Gastrocnemius medialis (tissue), 4 donors: Measurements from ENCODE around the gene C3orf80. TPM values are rescaled to one million over a fixed set of nuclear protein-coding genes. Genes with fewer than 3 reads are reported as not detected.
A peak's percentile ranks its signal among the peaks of the same experiment; 100 is the strongest.

Experiments used
- ATAC-seq, 2 donors: fragments of 150-250 bp; one replicate each; pipeline ENCODE4 v1.9.1; 2016
- DNase-seq, 2 donors: peaks; one replicate each; pipeline ENCODE4 v3.0.0-alpha.2; 2019
- H3K27ac ChIP-seq, 4 donors: fragments of 200-600 bp; sonication (generic); 1 replicate in 1 of 4; 2 replicates in 3 of 4; pipeline ENCODE4 v1.5.1; 2016 to 2018; ENCODE audit warnings: mild to moderate bottlenecking in 2 of 4, moderate library complexity in 1 of 4
- H3K27me3 ChIP-seq, 3 donors: fragments of 200-600 bp; sonication (generic) in 2 of 3; 1 replicate in 1 of 3; 2 replicates in 2 of 3; pipeline versions ENCODE4 v1.5.1 to v1.6.0; 2016 to 2019; ENCODE audit warnings: mild to moderate bottlenecking in 1 of 3, moderate library complexity in 1 of 3
- H3K36me3 ChIP-seq, 2 donors: fragments of 200-600 bp; sonication (generic) in 1 of 2; one replicate each; pipeline ENCODE4 v1.5.1; 2017 to 2018
- H3K4me1 ChIP-seq, 2 donors: fragments of 200-600 bp; sonication (generic) in 1 of 2; one replicate each; pipeline ENCODE4 v1.5.1; 2016 to 2017; ENCODE audit warnings: mild to moderate bottlenecking in 2 of 2
- H3K4me3 ChIP-seq, 4 donors: fragments of 200-600 bp; sonication (generic) in 3 of 4; 1 replicate in 1 of 4; 2 replicates in 3 of 4; pipeline ENCODE4 v1.5.1; 2016 to 2019; ENCODE audit warnings: mild to moderate bottlenecking in 2 of 4
- H3K9me3 ChIP-seq, 3 donors: fragments of 200-600 bp; sonication (generic) in 2 of 3; 1 replicate in 1 of 3; 2 replicates in 2 of 3; pipeline ENCODE4 v1.5.1; 2016 to 2019
- CTCF ChIP-seq, 5 experiments: fragments of 450-650 bp in 3 of 5; fragments of 200-600 bp in 2 of 5; sonication (generic) in 2 of 5; IDR thresholded peaks in 4 of 5; conservative IDR thresholded peaks in 1 of 5; 1 replicate in 4 of 5; 2 replicates in 1 of 5; pipeline ENCODE4 v1.5.1; 2016 to 2019; ENCODE audit warnings: antibody characterized with exemption in 5 of 5, mild to moderate bottlenecking in 3 of 5, moderate library complexity in 3 of 5
- POLR2A ChIP-seq, 2 donors: fragments of 450-650 bp; IDR thresholded peaks; one replicate each; pipeline ENCODE4 v1.6.1; 2017; ENCODE audit warnings: antibody characterized with exemption in 2 of 2, mild to moderate bottlenecking in 2 of 2, moderate library complexity in 2 of 2
- in situ Hi-C, 4 donors: fragments of 200-750 bp; cut with MboI; loops; one replicate each; pipeline versions ENCODE4 v1.15.0 to v1.8.0; 2017; ENCODE audit warnings: low sequenced_read_pairs in 4 of 4
- intact Hi-C: fragments of 100-400 bp; cut with DNase I; formaldehyde crosslinking; loops from one replicate; pipeline ENCODE4 v1.15.1; 2023; ENCODE audit warnings: low total_unique reads
- total RNA-seq, 4 donors: library from RNA; depleted of rRNA; stranded (reverse); fragments of >200 nt; gene quantifications; one replicate each; pipeline versions ENCODE4 v1.1.0 to v1.2.3, GENCODE V29; 2016

Gene C3orf80
- total RNA-seq, 4 donors from 2014 or later, result 0.10 TPM; not detected in 3

GRCh38 chr3:160218136-160218535, 7.1 kb upstream of the C3orf80 start:
- TF ChIP-seq POLR2A (IDR thresholded peaks at IDR 0.05) (no peak), CTCF (IDR thresholded peaks at IDR 0.05 in 4 of 5, conservative IDR thresholded peaks at IDR 0.05 in 1 of 5) (no peak)
- in situ Hi-C loops, result no loop called here
- Histone ChIP-seq H3K4me1 (no peaks in the 10 kb centered on the region), H3K9me3 (no peaks in the 10 kb centered on the region), H3K27ac (no peak overlapping the region), H3K4me3 (no peak overlapping the region), H3K36me3 (no peaks in the 10 kb centered on the region), H3K27me3 (peaks cover 0 to 3% (median 0%) of the 10 kb centered on the region in 3 donors)
- DNase-seq, result no peak
- intact Hi-C loops, result no loop called here
- no peak for ATAC-seq

DNA sequence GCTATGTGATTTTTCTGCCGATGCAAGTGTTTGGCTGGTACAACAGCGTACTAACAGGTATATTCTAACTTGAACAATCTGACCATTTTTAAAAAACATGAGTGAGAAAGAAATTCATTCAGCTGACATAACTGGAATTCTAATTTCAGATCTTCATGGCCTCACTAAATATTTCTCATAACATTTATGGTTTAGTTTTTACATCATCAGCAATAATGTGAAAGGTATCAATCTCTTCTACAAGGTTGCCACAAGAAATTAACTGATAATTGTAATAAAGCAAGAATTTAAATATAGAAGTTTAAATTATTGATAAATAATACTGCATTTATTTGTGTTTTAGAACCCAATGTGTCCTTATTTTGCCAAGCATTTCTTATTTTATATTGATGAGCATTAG, 5.2 kb upstream of the C3orf80 start:
- H3K4me3 ChIP-seq, result no peak overlapping the region
- H3K4me1 ChIP-seq, result peaks cover 0 to 8% of the 10 kb centered on the region in 2 donors
- TF ChIP-seq CTCF (IDR thresholded peaks at IDR 0.05 in 4 of 5, conservative IDR thresholded peaks at IDR 0.05 in 1 of 5) (no peak), POLR2A (IDR thresholded peaks at IDR 0.05) (no peak)
- peaks cover 4 to 16% (median 12%) of the 10 kb centered on the region in 3 donors for H3K27me3 ChIP-seq
- intact Hi-C loops, result no loop called here
- DNase-seq (no peak), ATAC-seq (no peak)
- H3K27ac ChIP-seq, result no peak overlapping the region
- no peaks in the 10 kb centered on the region for H3K9me3 ChIP-seq
- in situ Hi-C loops, result no loop called here
- no peaks in the 10 kb centered on the region for H3K36me3 ChIP-seq

DNA sequence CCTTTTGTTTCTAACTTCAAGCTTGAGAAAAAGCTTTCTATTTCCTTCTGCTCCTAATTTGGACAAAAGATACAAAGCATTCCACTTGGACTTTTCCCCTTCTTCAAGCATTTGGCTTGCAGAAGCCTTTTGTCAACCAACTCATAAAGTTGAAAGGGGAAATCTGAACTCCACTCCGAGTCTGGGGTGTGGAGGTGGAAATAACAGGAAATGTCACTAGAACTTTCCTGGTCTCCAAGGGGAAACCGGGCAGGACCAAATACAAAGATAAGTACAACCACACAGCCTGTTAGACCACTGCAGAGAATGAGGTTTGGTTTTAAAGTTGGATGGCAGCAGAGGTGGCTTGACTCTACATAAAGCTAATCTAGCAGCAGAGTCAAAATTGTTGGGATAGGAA, 4.2 kb upstream of the C3orf80 start:
- peaks cover 0 to 10% of the 10 kb centered on the region in 2 donors for H3K4me1 ChIP-seq
- in situ Hi-C loops, result no loop called here
- peaks cover 6 to 19% (median 15%) of the 10 kb centered on the region in 3 donors for H3K27me3 ChIP-seq
- intact Hi-C loops, result no loop called here
- no peaks in the 10 kb centered on the region for H3K9me3 ChIP-seq
- H3K4me3 ChIP-seq, result no peak overlapping the region
- H3K36me3 ChIP-seq, result no peaks in the 10 kb centered on the region
- H3K27ac ChIP-seq, result no peak overlapping the region
- no peak for DNase-seq
- ATAC-seq, result no peak
- TF ChIP-seq POLR2A (IDR thresholded peaks at IDR 0.05) (no peak), CTCF (IDR thresholded peaks at IDR 0.05 in 4 of 5, conservative IDR thresholded peaks at IDR 0.05 in 1 of 5) (no peak)

- H3K4me3 ChIP-seq, result no peak overlapping the region
- no peaks in the 10 kb centered on the region for H3K36me3 ChIP-seq
- in situ Hi-C loops, result no loop called here
- TF ChIP-seq CTCF (IDR thresholded peaks at IDR 0.05 in 4 of 5, conservative IDR thresholded peaks at IDR 0.05 in 1 of 5), result no peak
- TF ChIP-seq POLR2A (IDR thresholded peaks at IDR 0.05), result no peak
- H3K4me1 ChIP-seq, result peaks cover 0 to 19% of the 10 kb centered on the region in 2 donors
- DNase-seq, result no peak
- intact Hi-C loops, result no loop called here
- no peak overlapping the region for H3K27ac ChIP-seq
- H3K27me3 ChIP-seq, result peaks cover 28 to 47% (median 45%) of the 10 kb centered on the region in 3 donors
- ATAC-seq, result no peak
- H3K9me3 ChIP-seq, result no peaks in the 10 kb centered on the region
These were observed 966 bp upstream of the C3orf80 start for GRCh38 chr3:160224256-160224655.

DNA sequence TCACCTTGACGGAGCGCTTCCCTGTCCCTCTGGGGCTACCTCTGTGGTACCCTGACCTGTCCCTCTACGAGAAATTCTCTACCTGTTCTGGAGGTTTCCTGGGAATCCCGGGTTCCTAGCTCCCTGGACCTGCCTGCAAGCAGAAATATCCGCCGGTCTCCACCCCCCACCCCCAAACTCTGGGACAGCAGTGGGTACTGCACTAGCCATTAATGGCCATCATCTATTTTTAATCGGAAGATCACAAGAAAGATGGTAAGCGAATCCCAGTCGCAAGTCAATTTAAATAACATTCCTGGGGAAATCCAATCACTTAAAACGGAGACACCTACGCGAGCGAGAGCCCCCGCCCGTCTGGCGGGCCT, 429 bp upstream of the C3orf80 start:
- TF ChIP-seq CTCF (IDR thresholded peaks at IDR 0.05 in 4 of 5, conservative IDR thresholded peaks at IDR 0.05 in 1 of 5) (no peak), POLR2A (IDR thresholded peaks at IDR 0.05) (no peak)
- peaks cover 30 to 52% (median 51%) of the 10 kb centered on the region in 3 donors for H3K27me3 ChIP-seq
- peaks cover 0 to 19% of the 10 kb centered on the region in 2 donors for H3K4me1 ChIP-seq
- in situ Hi-C loops, result no loop called here
- intact Hi-C loops, result no loop called here
- H3K9me3 ChIP-seq, result no peaks in the 10 kb centered on the region
- no peaks in the 10 kb centered on the region for H3K36me3 ChIP-seq
- peak overlapping the region; percentile 20 to 66 (median 50) for H3K4me3 ChIP-seq
- DNase-seq (no peak), ATAC-seq (no peak)
- H3K27ac ChIP-seq, result no peak overlapping the region
